Endothelial cell of umbilical vein (primary cell): ENCODE measurements around the gene CRLF1. TPM values are rescaled to one million over a fixed set of nuclear protein-coding genes. Genes with fewer than 3 reads are reported as not detected.
A peak's percentile ranks its signal among the peaks of the same experiment; 100 is the strongest.

Source experiments
- BruUV-seq: library from RNA; stranded (reverse); fragments of 400-500 nt; replicated peaks from 2 replicates; lab custom pipeline; 2021; lab: Mats Ljungman, UMichigan
- CTCF ChIA-PET: fragments of 300-600, 350-600 bp; sonication (Branson Sonifier 250); formaldehyde crosslinking; loops from one replicate; lab custom pipeline; 2021; ENCODE audit warnings: antibody characterized with exemption, inconsistent platforms; lab: Charles Lee
- POLR2A ChIA-PET: fragments of 300-600, 350-600 bp; sonication (Branson Sonifier 250); formaldehyde crosslinking; loops from one replicate; lab custom pipeline; 2021; ENCODE audit warnings: antibody characterized with exemption, inconsistent platforms; lab: Charles Lee
- DNase-seq: peaks from one replicate; pipeline ENCODE4 v3.0.0-alpha.2; 2011; ENCODE audit warnings: low read depth, low spot score
- FAIRE-seq: peaks from 2 replicates; lab custom pipeline; 2011; peaks lifted over from hg19 to GRCh38; lab: Jason Lieb, UNC
- H2AFZ ChIP-seq: 2 replicates; pipeline ENCODE4 v1.6.0; 2012; ENCODE audit warnings: low read depth, low read length, control low read depth, inconsistent platforms
- H3K27ac ChIP-seq: 2 replicates; pipeline ENCODE4 v1.5.1; 2011; ENCODE audit warnings: low read depth, mild to moderate bottlenecking, control low read depth, low read length, moderate library complexity; ENCODE audit not compliant: insufficient read depth
- H3K27me3 ChIP-seq, 2 experiments: 2 replicates each; pipeline versions ENCODE4 v1.6.0 to v1.6.1; 2011; ENCODE audit warnings: low read length in 2 of 2, mixed read lengths in 1 of 2; ENCODE audit not compliant: control insufficient read depth in 2 of 2, insufficient read depth in 2 of 2
- H3K36me3 ChIP-seq, 2 experiments: 2 replicates in 1 of 2; 3 replicates in 1 of 2; pipeline ENCODE4 v1.5.1; 2011; ENCODE audit warnings: low read length in 2 of 2, mild to moderate bottlenecking in 1 of 2, moderate library complexity in 1 of 2; ENCODE audit not compliant: control insufficient read depth in 2 of 2, insufficient read depth in 2 of 2; ENCODE audit errors: extremely low read depth in 1 of 2
- H3K4me1 ChIP-seq: 3 replicates; pipeline ENCODE4 v1.5.1; 2011; ENCODE audit warnings: mild to moderate bottlenecking, low read length; ENCODE audit not compliant: control insufficient read depth, insufficient read depth; ENCODE audit errors: extremely low read depth
- H3K4me2 ChIP-seq: 2 replicates; pipeline ENCODE4 v1.6.1; 2011; ENCODE audit warnings: low read length, control low read depth, mixed read lengths; ENCODE audit not compliant: insufficient read depth
- H3K4me3 ChIP-seq, 3 experiments: fragments of 200-600 bp in 1 of 3; sonication (generic), shearing (Covaris generic) in 1 of 3; replicated peaks in 1 of 3; 2 replicates each; pipeline ENCODE4 v1.5.1; 2011 to 2016; ENCODE audit warnings: control low read depth in 3 of 3, low read length in 3 of 3, mild to moderate bottlenecking in 2 of 3, inconsistent platforms in 1 of 3, low read depth in 1 of 3, moderate library complexity in 1 of 3; ENCODE audit not compliant: insufficient read depth in 1 of 3
- H3K79me2 ChIP-seq: 2 replicates; pipeline ENCODE4 v1.6.0; 2012; ENCODE audit warnings: low read length, inconsistent platforms; ENCODE audit not compliant: control insufficient read depth, insufficient read depth
- H3K9ac ChIP-seq: replicated peaks from 2 replicates; pipeline ENCODE3; 2011; ENCODE audit warnings: low read length, control low read depth; ENCODE audit not compliant: insufficient read depth; ENCODE audit errors: extremely low read depth
- H3K9me1 ChIP-seq: replicated peaks from 3 replicates; pipeline ENCODE4 v1.6.0; 2011; ENCODE audit warnings: mild to moderate bottlenecking, low read length; ENCODE audit not compliant: control insufficient read depth, insufficient read depth; ENCODE audit errors: extremely low read depth
- H3K9me3 ChIP-seq: replicated peaks from 2 replicates; pipeline ENCODE4 v1.5.1; 2012; ENCODE audit warnings: low read length, inconsistent platforms; ENCODE audit not compliant: control insufficient read depth, insufficient read depth
- H4K20me1 ChIP-seq: replicated peaks from 2 replicates; pipeline ENCODE3; 2011; ENCODE audit warnings: mild to moderate bottlenecking, low read length; ENCODE audit not compliant: control insufficient read depth, insufficient read depth; ENCODE audit errors: extremely low read depth
- EZH2 ChIP-seq: IDR thresholded peaks from 2 replicates; pipeline ENCODE4 v1.6.1; 2012; ENCODE audit warnings: borderline replicate concordance, low read depth, mild to moderate bottlenecking, moderate library complexity, low read length, inconsistent platforms; ENCODE audit not compliant: severe bottlenecking
- FOS ChIP-seq: IDR thresholded peaks from 2 replicates; pipeline ENCODE4 v1.6.1; 2011; ENCODE audit warnings: mild to moderate bottlenecking, low read length, moderate library complexity, borderline replicate concordance; ENCODE audit not compliant: insufficient read depth
- GATA2 ChIP-seq: IDR thresholded peaks from 2 replicates; pipeline ENCODE4 v1.7.0; 2011; ENCODE audit warnings: low read depth, mild to moderate bottlenecking, moderate library complexity, mixed read lengths, low read length; ENCODE audit not compliant: insufficient read length, insufficient read depth
- JUN ChIP-seq: IDR thresholded peaks from 2 replicates; pipeline ENCODE4 v1.6.1; 2011; ENCODE audit warnings: borderline replicate concordance, low read depth; ENCODE audit not compliant: insufficient read length, insufficient read depth
- MYC ChIP-seq: IDR thresholded peaks from one replicate; pipeline ENCODE4 v1.6.1; 2011; ENCODE audit warnings: mild to moderate bottlenecking, low read depth, low read length
- POLR2A ChIP-seq: IDR thresholded peaks from 2 replicates; pipeline ENCODE4 v1.6.1; 2012; ENCODE audit warnings: low read depth, mild to moderate bottlenecking, control low read depth, low read length
- POLR2AphosphoS5 ChIP-seq: IDR thresholded peaks from 2 replicates; pipeline ENCODE4 v1.6.1; 2012; ENCODE audit warnings: low read depth, mild to moderate bottlenecking, control low read depth, low read length, moderate library complexity; ENCODE audit not compliant: insufficient read depth
- dilution Hi-C: fragments of 300-500 bp; cut with MboI; formaldehyde crosslinking; loops from one replicate; pipeline ENCODE4 v1.15.0; 2019; ENCODE audit warnings: low sequenced_read_pairs; ENCODE audit not compliant: extremely low pct_ligation_motif_present
- intact Hi-C: fragments of 100-400 bp; cut with micrococcal nuclease; formaldehyde crosslinking; loops from one replicate; pipeline ENCODE4 v1.10.0; 2022
- polyA plus RNA-seq, 4 experiments: library from polyadenylated mRNA; depleted of rRNA in 3 of 4; stranded (reverse) in 3 of 4; unstranded in 1 of 4; fragments of >200 nt; gene quantifications; 2 replicates each; pipeline versions ENCODE4 v1.2.1 to v1.2.3, GENCODE V29; 2011 to 2012; ENCODE audit warnings: missing spikeins in 1 of 4
- total RNA-seq: library from RNA; stranded (reverse); gene quantifications from 2 replicates; pipeline ENCODE4 v1.2.3, GENCODE V29; 2021
- TF ChIP-seq, protein P1 (sequence below): IDR thresholded peaks from 2 replicates; pipeline ENCODE4 v1.6.1; 2011; ENCODE audit not compliant: insufficient read depth, insufficient read length
- TF ChIP-seq, protein P2 (sequence below), 2 donors: IDR thresholded peaks; 1 replicate in 1 of 2; 2 replicates in 1 of 2; pipeline ENCODE4 v1.5.1; 2011; ENCODE audit warnings: low read length in 2 of 2, mild to moderate bottlenecking in 2 of 2, moderate library complexity in 2 of 2, control low read depth in 1 of 2, inconsistent platforms in 1 of 2, low read depth in 1 of 2; ENCODE audit not compliant: insufficient read depth in 1 of 2; ENCODE audit errors: extremely low read depth in 1 of 2

The CRLF1 gene
- total and polyA plus RNA-seq, 2 donors (not counting 3 experiments of a cell fraction or from before 2014, with no cell fraction given) = 0.18 TPM; not detected in 1

DNA sequence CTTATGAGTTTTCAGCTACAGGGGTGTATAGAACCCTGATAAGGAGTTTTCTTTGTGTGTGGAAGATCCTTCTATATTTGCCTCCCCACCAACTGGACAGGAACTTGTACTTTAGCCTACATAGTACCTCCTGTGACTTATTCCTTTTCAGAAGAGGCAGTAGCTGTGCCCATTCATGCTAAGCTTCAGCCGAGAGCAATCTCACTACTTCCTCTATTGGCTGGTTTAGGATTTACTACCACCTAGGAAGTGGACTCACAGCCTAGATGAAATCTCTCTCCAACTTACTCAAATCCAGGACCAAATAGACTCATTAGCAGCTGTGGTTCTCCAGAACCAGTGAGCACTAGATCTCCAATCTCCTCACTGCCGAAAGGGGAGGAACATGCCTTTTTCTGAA is 20.3 kb downstream of the CRLF1 start:
- H3K4me1 ChIP-seq = peaks cover 15% of the 10 kb centered on the region
- ChIA-PET CTCF (interaction anchor here (1.1 to 1.4 kb wide), 3 partner anchors 29 to 261 kb away, joined by 3 to 7 read pairs (median 5); partner anchors contain the start of gene KXD1), POLR2A (no interaction called here)
- dilution Hi-C loops (no loop called here), intact Hi-C loops (no loop called here)
- H3K27me3 ChIP-seq = no peaks in the 10 kb centered on the region
- no peak overlapping the region for H3K4me2 ChIP-seq
- no peaks in the 10 kb centered on the region for H3K9me3 ChIP-seq
- DNase-seq = no peak
- no peak overlapping the region for H2AFZ ChIP-seq
- peak; percentile 8 for FAIRE-seq
- H3K9me1 ChIP-seq = no peaks in the 10 kb centered on the region
- peaks cover 0 to 2% of the 10 kb centered on the region in 2 experiments for H3K36me3 ChIP-seq
- TF ChIP-seq JUN = no peak
- TF ChIP-seq POLR2AphosphoS5 = no peak
- no peak for TF ChIP-seq EZH2
- TF ChIP-seq, protein P1, sequence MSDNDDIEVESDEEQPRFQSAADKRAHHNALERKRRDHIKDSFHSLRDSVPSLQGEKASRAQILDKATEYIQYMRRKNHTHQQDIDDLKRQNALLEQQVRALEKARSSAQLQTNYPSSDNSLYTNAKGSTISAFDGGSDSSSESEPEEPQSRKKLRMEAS = no peak
- TF ChIP-seq, protein P2, sequence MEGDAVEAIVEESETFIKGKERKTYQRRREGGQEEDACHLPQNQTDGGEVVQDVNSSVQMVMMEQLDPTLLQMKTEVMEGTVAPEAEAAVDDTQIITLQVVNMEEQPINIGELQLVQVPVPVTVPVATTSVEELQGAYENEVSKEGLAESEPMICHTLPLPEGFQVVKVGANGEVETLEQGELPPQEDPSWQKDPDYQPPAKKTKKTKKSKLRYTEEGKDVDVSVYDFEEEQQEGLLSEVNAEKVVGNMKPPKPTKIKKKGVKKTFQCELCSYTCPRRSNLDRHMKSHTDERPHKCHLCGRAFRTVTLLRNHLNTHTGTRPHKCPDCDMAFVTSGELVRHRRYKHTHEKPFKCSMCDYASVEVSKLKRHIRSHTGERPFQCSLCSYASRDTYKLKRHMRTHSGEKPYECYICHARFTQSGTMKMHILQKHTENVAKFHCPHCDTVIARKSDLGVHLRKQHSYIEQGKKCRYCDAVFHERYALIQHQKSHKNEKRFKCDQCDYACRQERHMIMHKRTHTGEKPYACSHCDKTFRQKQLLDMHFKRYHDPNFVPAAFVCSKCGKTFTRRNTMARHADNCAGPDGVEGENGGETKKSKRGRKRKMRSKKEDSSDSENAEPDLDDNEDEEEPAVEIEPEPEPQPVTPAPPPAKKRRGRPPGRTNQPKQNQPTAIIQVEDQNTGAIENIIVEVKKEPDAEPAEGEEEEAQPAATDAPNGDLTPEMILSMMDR (IDR thresholded peaks at IDR 0.05; ENCODE audit: extremely low read depth in 1 of 2, insufficient read depth in 1 of 2, low read depth in 1 of 2, low read length in 2 of 2) = no peak
- TF ChIP-seq POLR2A = no peak
- TF ChIP-seq GATA2 = no peak
- TF ChIP-seq MYC = no peak
- TF ChIP-seq FOS = no peak
- H3K79me2 ChIP-seq = no peaks in the 10 kb centered on the region
- no peak overlapping the region for H3K9ac ChIP-seq
- H3K27ac ChIP-seq = no peak overlapping the region
- no peak overlapping the region for H3K4me3 ChIP-seq
- BruUV-seq = no TSS peak
- no peaks in the 10 kb centered on the region for H4K20me1 ChIP-seq
